Measurements from ENCODE around the gene ASZ1.

The ASZ1 gene

DNA sequence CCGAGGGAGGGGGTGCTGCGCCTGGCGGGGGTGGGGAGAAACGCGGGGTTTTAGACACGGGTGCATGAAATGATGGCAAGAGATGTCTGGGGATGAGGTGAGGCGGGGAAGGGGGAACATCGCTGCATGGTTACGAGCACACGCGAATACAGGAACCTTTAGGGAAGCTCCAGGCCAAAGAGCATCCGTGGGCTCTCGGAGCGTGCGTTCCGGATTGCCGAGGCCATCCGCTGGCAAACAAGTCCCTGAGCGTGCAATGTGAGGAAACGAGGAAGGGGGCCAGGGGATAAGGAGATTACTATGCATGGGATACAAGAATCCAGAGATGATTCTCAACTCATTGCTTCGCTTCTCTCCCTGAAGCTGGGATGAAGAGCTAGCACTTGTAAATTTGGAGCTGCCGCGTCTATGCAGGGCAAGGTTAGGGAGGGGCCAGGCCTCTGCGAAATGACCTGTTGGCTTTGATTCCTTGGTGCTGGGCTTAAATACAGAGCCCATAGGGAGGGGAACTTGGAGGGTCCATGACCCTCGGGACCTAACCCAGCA is 103.9 kb downstream of the ASZ1 start:
- H3K4me3 ChIP-seq (ENCODE audit: low read length): peak overlapping the region; percentile 59
- H3K4me1 ChIP-seq (ENCODE audit: control insufficient read depth, insufficient read depth, low read length): no peaks in the 10 kb centered on the region
- H3K27ac ChIP-seq (ENCODE audit: low read depth, low read length): no peak overlapping the region
- no peak overlapping the region for H3K9ac ChIP-seq (ENCODE audit: low read length)
- peaks cover 14% of the 10 kb centered on the region for H3K27me3 ChIP-seq (ENCODE audit: control insufficient read depth, insufficient read depth, low read length)
- H3K36me3 ChIP-seq (ENCODE audit: control insufficient read depth, insufficient read depth, low read length): no peaks in the 10 kb centered on the region

DNA sequence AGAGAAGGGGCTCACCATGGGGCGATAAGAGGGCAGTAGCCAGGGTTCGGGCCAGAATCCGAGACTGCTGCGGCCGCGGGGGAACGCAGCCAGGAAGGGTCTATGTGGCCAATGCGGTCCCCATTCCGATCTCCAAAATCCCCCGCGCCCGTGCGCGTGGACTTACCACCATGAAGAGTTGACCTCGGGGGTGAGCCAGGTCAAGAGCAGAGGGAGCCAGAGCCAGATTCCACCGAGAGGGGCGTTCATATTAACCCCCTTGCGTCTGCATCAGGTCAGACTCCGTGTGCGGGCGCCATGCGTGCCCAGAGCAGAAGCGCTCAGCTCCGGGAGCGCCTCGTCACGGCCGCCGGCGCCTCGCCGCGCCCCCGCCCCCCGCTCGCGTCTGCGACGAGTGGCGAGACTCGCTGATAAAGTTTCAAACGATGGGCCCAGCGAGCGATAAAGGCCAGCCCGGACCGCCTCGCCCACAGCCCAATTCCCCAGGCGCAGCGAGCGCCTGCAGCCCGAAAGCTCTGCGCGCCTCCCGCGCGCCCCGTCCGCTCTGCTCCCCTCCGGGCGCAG is 104.5 kb downstream of the ASZ1 start, which contains the start of gene WNT2:
TSS of gene WNT2 (minus strand) at position 318 of the 564 bp plus-strand sequence. CDS start at position 249, 69 bp downstream.
- peaks cover 14% of the 10 kb centered on the region for H3K27me3 ChIP-seq (ENCODE audit: control insufficient read depth, insufficient read depth, low read length)
- peak within 1 kb of the TSS; percentile 59 for H3K4me3 ChIP-seq (ENCODE audit: low read length)
- no peak within 1 kb of the TSS for H3K9ac ChIP-seq (ENCODE audit: low read length)
- H3K4me1 ChIP-seq (ENCODE audit: control insufficient read depth, insufficient read depth, low read length): no peaks in the 10 kb centered on the region
- no peak within 1 kb of the TSS for H3K27ac ChIP-seq (ENCODE audit: low read depth, low read length)
- H3K36me3 ChIP-seq (ENCODE audit: control insufficient read depth, insufficient read depth, low read length): no peaks in the 10 kb centered on the region

DNA sequence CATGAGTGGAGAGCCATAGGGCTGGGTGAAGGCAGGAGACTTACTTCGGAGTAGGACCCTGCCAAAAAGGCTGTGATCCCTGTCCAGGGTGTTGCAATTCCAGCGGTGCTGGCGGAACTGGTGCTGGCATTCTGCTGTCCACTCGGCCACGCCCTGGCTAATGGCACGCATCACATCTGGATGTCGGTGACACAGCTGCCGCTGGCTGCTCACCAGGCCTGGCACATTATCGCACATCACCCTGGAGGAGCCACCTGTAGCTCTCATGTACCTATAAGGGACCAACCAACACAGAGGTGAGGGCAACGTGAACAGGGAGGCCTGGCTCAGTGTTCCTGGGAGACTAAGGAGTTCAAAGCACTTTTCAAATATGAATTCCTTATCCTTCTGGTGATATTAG is 106.8 kb downstream of the ASZ1 start:
- no peak overlapping the region for H3K27ac ChIP-seq (ENCODE audit: low read depth, low read length)
- no peak overlapping the region for H3K9ac ChIP-seq (ENCODE audit: low read length)
- no peaks in the 10 kb centered on the region for H3K36me3 ChIP-seq (ENCODE audit: control insufficient read depth, insufficient read depth, low read length)
- no peaks in the 10 kb centered on the region for H3K4me1 ChIP-seq (ENCODE audit: control insufficient read depth, insufficient read depth, low read length)
- no peak overlapping the region for H3K4me3 ChIP-seq (ENCODE audit: low read length)
- peaks cover 14% of the 10 kb centered on the region for H3K27me3 ChIP-seq (ENCODE audit: control insufficient read depth, insufficient read depth, low read length)

DNA sequence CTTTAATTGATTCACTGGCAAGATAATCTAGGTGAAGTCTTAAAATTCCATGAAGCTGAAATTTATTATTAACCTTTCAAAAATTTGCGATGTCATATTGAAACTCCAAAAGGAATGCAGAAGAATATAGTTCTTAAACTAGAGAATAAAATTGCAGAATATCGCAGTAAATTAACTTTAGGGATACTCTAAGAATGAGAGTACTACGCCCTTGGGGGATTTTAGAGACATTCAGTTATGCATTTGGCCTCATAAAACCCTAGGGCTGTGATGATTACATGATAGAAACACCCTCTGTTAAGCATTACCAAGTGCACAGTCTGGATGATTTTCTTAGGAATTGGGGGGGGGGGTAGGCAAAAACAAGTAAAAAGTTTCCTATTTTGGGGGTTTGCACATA is 108.1 kb downstream of the ASZ1 start:
- H3K27ac ChIP-seq (ENCODE audit: low read depth, low read length): no peak overlapping the region
- no peaks in the 10 kb centered on the region for H3K36me3 ChIP-seq (ENCODE audit: control insufficient read depth, insufficient read depth, low read length)
- no peak overlapping the region for H3K4me3 ChIP-seq (ENCODE audit: low read length)
- peaks cover 11% of the 10 kb centered on the region for H3K27me3 ChIP-seq (ENCODE audit: control insufficient read depth, insufficient read depth, low read length)
- no peaks in the 10 kb centered on the region for H3K4me1 ChIP-seq (ENCODE audit: control insufficient read depth, insufficient read depth, low read length)
- H3K9ac ChIP-seq (ENCODE audit: low read length): no peak overlapping the region

DNA sequence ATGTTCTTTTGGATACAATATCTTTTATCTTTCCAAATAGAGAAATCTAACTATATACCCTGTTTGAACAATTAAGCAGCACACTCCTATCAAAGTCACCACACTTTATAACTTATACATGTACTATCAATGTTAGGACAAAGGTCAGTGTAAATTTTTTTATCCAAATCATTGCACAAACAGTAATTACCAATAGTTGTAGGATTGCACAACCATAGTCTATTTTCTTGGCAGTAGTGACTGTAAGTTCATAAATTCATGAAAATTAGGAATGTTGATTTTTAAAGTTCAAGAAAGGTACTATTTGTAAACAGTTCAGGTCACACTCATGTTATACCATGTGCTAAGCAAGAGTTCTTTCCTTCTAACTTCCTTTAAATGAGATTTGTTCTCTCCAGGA is 113.7 kb downstream of the ASZ1 start:
- H3K4me1 ChIP-seq (ENCODE audit: control insufficient read depth, insufficient read depth, low read length): no peaks in the 10 kb centered on the region
- H3K36me3 ChIP-seq (ENCODE audit: control insufficient read depth, insufficient read depth, low read length): no peaks in the 10 kb centered on the region
- no peaks in the 10 kb centered on the region for H3K27me3 ChIP-seq (ENCODE audit: control insufficient read depth, insufficient read depth, low read length)
- H3K27ac ChIP-seq (ENCODE audit: low read depth, low read length): no peak overlapping the region
- no peak overlapping the region for H3K4me3 ChIP-seq (ENCODE audit: low read length)
- H3K9ac ChIP-seq (ENCODE audit: low read length): no peak overlapping the region

All from rectal smooth muscle tissue (tissue), 1 donor.